Neural crest cell (in vitro differentiated cells): ENCODE results near the gene CCNC. TPM values are rescaled to one million over a fixed set of nuclear protein-coding genes. Genes with fewer than 3 reads are reported as not detected.

ENCODE experiments used
- DNase-seq: peaks from one replicate; pipeline ENCODE4 v3.0.0; 2021; ENCODE audit warnings: low read depth, mixed read lengths, low spot score
- H3K27ac Mint-ChIP-seq: one replicate; pipeline ENCODE4 v1.8.0; 2021; ENCODE audit warnings: mild to moderate bottlenecking, mixed read lengths; ENCODE audit not compliant: unreplicated experiment
- H3K27me3 Mint-ChIP-seq: 2 replicates; pipeline ENCODE4 v1.8.0; 2021; ENCODE audit warnings: low read depth, mild to moderate bottlenecking, mixed read lengths
- H3K36me3 Mint-ChIP-seq: 2 replicates; pipeline ENCODE4 v1.8.0; 2021; ENCODE audit warnings: low read depth, mild to moderate bottlenecking, mixed read lengths
- H3K4me1 Mint-ChIP-seq: 2 replicates; pipeline ENCODE4 v1.8.0; 2021; ENCODE audit warnings: mixed read lengths
- H3K4me3 Mint-ChIP-seq: one replicate; pipeline ENCODE4 v1.8.0; 2021; ENCODE audit warnings: mild to moderate bottlenecking, mixed read lengths
- H3K9me3 Mint-ChIP-seq: 2 replicates; pipeline ENCODE4 v1.8.0; 2021; ENCODE audit warnings: mixed read lengths
- CTCF ChIP-seq: fragments of 200-600 bp; sonication (generic); conservative IDR thresholded peaks from 2 replicates; pipeline ENCODE4 v1.5.0; 2021; ENCODE audit warnings: antibody characterized with exemption, mild to moderate bottlenecking
- total RNA-seq: library from RNA; stranded (reverse); gene quantifications from 2 replicates; pipeline ENCODE4 v1.2.1, GENCODE V29; 2021

CCNC gene
- total RNA-seq, 1 donor from 2014 or later, result 45.5 TPM

- Mint-ChIP-seq H3K27ac (no peak overlapping the region), H3K9me3 (no peaks in the 10 kb centered on the region), H3K27me3 (no peaks in the 10 kb centered on the region)
Observed at GRCh38 chr6:99563056-99563723, 5.3 kb downstream of the CCNC start.

GRCh38 chr6:99560668-99561067 is 7.8 kb downstream of the CCNC start:
- no peak for DNase-seq
- TF ChIP-seq CTCF, result no peak
- no peak overlapping the region for H3K4me3 Mint-ChIP-seq
- H3K36me3 Mint-ChIP-seq, result peaks cover 13% of the 10 kb centered on the region
- H3K4me1 Mint-ChIP-seq, result no peaks in the 10 kb centered on the region
- H3K9me3 Mint-ChIP-seq, result no peaks in the 10 kb centered on the region
- no peak overlapping the region for H3K27ac Mint-ChIP-seq
- no peaks in the 10 kb centered on the region for H3K27me3 Mint-ChIP-seq

More at GRCh38 chr6:99563056-99563723, 5.3 kb downstream of the CCNC start:
- no peaks in the 10 kb centered on the region for H3K36me3 Mint-ChIP-seq
- peaks cover 16% of the 10 kb centered on the region for H3K4me1 Mint-ChIP-seq
- no peak for TF ChIP-seq CTCF
- no peak overlapping the region for H3K4me3 Mint-ChIP-seq
- DNase-seq, result no peak

- no peak for TF ChIP-seq CTCF
- DNase-seq, result no peak
- Mint-ChIP-seq H3K36me3 (peaks cover 20% of the 10 kb centered on the region), H3K27me3 (no peaks in the 10 kb centered on the region), H3K4me1 (no peaks in the 10 kb centered on the region), H3K9me3 (no peaks in the 10 kb centered on the region), H3K4me3 (no peak overlapping the region), H3K27ac (no peak overlapping the region)
Observed at GRCh38 chr6:99559057-99559456, 9.4 kb downstream of the CCNC start.

- H3K36me3 Mint-ChIP-seq, result peaks cover 25% of the 10 kb centered on the region
- DNase-seq, result no peak
- H3K9me3 Mint-ChIP-seq, result no peaks in the 10 kb centered on the region
- no peaks in the 10 kb centered on the region for H3K27me3 Mint-ChIP-seq
- H3K4me3 Mint-ChIP-seq, result no peak overlapping the region
- no peaks in the 10 kb centered on the region for H3K4me1 Mint-ChIP-seq
- TF ChIP-seq CTCF, result no peak
- no peak overlapping the region for H3K27ac Mint-ChIP-seq
Observed at GRCh38 chr6:99553888-99554287, 14.6 kb downstream of the CCNC start.

GRCh38 chr6:99550046-99550748 is 18.3 kb downstream of the CCNC start:
- no peaks in the 10 kb centered on the region for H3K9me3 Mint-ChIP-seq
- H3K36me3 Mint-ChIP-seq, result peaks cover 19% of the 10 kb centered on the region
- no peak for TF ChIP-seq CTCF
- DNase-seq, result no peak
- H3K4me1 Mint-ChIP-seq, result no peaks in the 10 kb centered on the region
- H3K27ac Mint-ChIP-seq, result no peak overlapping the region
- H3K27me3 Mint-ChIP-seq, result no peaks in the 10 kb centered on the region
- no peak overlapping the region for H3K4me3 Mint-ChIP-seq
